SH-SY5Y (cell line): Measurements from ENCODE around the gene SMC3.

ENCODE experiments used
- GATA2 ChIP-seq: IDR thresholded peaks from 2 replicates; pipeline ENCODE4 v1.6.1; 2011; ENCODE audit warnings: mild to moderate bottlenecking, low read depth, low read length
- GATA3 ChIP-seq: IDR thresholded peaks from 2 replicates; pipeline ENCODE4 v1.6.1; 2011; ENCODE audit warnings: low read depth, mild to moderate bottlenecking, low read length, moderate library complexity

The SMC3 gene

DNA sequence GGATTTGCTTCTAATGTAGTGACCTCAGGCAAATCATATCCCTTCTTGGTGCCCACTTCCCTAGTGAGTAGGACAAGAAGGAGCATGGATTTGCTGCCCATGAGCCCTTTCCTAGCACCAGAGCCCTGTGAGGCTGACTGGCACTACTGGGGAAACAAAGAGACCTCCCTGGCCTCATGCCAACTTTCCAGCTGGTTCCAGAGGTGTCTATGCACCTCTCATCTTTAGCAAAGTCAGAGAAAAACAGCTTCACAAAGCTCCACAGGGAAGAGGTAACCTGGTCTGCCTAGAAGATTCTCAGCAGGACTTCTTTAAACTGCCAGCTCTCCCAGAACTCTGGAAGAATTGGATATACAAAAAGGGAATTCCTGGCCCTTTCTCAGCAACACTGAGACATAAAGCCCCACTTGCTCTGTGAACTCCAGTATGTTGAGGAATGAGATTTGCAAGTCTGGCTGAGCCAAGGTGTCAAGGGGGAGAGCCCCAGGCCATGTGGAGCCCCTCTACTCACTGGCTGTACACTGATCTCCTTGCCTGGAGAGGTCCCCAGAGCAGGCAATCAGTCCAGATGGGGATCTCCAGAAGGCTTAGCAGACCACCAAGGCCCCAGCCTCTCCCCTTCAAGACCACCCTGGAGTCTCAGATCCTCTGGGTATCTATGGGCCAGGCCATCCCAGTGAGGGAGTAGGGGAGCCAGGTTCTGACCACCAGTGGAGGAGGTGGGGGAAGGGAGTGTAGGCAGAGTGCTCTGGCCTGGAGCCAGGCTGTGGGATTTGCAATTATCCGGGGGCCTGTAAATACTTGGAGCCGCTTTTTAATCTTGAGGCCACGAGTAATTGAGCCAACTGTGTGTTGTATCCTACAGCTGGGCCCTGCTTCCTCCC, 52.3 kb downstream of the SMC3 start:
- no peak for TF ChIP-seq GATA3
- TF ChIP-seq GATA2 = no peak

DNA sequence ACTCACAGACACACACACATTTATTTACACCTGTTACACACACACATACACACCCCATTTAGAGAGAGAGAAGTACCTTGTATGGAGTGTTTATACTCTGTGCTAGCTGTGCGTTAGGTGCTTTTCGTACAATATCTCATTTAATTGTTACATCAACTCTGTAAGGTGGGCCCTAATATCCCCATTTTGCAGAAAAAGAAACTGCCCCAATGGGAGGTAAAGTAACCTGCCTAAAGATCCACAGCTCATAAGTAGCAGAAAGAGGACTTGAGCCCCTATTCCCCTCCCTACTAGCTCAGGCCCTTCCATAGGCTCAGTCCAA, 52.9 kb downstream of the SMC3 start:
- TF ChIP-seq GATA3 (no peak), GATA2 (no peak)

DNA sequence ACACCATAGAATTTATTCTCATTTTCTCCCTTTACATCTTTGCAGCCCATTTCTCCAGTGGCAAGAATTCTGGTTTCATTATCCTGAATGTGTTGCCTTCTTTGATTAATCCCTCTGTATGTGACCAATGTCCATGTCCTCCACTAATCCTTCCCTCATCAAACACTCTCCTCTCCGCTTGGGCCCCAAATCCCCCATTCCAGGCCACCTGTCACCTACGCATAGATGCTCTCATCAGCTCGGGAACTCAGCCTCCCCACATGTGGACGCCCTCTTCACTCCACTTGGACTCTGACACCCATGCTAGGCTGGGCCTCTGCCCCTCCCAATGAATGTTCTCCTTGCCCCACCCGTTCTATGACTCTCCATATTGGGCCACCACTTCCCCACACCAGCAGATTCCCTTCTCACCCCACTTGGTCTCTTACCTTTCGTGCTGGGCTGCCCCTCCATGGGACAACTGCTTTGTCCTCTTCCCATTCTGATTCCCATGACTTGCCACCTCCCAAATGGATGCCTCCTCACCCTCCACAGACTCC, 57.9 kb downstream of the SMC3 start:
- TF ChIP-seq GATA3 = no peak
- no peak for TF ChIP-seq GATA2

DNA sequence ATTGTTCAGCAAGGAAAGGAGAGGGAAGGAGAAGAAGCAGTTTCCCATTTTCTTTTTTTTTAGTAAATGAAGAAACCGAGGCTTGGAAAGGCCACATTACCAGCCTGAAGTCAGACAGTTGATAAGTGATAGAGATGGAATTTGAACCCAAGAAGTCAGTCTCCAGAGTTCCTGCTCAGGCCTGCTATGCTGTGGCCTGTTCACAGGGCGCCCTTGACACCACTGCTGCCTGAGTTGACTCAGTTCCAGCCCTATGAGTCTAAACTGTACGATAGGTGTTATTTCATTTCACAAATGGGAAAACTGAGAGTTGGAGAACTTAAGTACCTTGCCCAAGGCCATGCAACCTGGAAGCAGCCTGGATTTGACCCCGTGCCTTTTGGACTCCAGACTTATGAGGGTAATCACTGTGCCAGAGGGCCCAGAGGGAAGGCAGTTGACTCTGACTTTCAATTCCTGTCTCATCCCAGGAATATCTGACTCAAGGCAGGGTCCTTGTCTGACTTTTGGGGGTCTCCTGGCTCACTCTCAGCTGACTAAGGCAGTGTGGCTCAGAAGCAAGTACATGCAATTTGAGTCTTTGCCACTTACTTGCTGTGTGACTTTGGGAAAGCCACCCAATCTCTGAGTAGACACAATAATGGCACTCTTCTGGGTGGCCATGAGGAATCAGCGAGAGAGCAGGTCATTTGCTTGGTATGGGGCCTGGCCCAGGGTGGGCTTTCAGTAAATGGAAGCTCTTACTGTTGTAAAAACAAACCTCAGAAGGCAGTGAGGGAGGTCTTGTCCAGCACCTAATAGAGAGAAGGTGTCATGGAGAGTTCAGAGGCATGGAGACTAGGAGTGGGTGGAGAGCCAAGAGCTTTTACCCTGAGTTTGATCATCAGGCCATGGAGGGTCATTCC, 58.7 kb downstream of the SMC3 start:
- TF ChIP-seq GATA2 (no peak), GATA3 (no peak)

DNA sequence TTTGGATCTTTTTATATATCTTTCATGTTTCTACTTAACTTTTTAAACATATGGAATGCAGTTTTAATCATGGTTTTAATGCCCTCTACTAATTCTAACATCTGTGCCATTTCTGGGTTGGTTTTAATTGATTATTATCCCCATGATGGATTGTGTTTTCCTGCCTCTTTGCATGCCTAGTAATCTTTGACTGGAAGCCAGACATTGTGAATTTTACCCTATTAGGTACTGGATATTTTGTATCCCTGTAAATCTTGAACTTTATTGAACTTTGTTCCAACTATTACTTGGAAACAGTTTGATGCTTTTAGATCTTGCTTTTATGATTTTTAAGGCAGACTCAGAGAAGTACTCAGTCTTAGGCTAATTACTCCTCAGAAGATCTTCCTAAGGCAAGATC, 60.7 kb downstream of the SMC3 start:
- TF ChIP-seq GATA3 (no peak), GATA2 (no peak)

DNA sequence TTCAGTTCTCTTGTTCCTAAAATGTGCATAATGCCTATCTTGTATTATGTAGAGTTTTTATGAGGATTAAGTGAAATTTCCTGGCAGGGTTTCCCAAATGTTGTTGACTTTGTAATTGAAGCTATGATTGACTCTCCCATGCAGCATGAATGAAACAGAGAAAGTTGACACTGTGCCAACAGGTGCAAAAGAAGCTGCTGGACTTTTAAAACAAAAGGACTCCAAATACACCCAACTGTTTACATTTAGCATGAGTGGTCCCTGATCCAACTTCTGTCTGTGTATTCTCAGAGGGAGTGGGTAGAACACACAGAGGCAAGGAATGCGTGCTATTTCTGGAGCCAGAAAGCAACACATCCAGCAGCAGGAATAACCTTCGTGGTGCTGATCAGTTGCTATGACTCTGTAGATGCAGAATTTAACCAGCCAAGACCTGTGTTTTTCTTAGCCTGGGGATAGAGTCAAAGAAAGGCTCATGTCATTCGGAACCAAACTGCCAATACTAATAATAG, 62.2 kb downstream of the SMC3 start:
- TF ChIP-seq GATA2 = no peak
- no peak for TF ChIP-seq GATA3

DNA sequence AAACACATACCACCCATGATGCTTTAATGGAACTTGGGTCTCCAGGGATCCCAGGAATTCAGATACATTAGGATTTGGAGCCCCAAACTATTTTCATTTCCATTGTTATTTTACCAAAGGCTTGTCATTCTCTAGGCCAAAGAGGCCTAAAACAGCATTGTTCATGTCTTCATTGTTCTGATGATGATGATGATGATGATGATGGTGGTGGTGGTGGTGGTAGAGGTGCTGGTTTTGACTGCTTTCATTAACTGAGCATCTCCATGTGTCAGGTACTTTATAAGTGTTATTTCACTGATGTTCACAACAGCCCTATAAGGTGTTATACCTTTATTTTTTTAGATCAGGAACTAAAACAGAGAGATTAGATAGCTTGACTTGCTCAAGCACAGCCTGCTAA, 64.4 kb downstream of the SMC3 start:
- TF ChIP-seq GATA3 = no peak
- TF ChIP-seq GATA2 = no peak

DNA sequence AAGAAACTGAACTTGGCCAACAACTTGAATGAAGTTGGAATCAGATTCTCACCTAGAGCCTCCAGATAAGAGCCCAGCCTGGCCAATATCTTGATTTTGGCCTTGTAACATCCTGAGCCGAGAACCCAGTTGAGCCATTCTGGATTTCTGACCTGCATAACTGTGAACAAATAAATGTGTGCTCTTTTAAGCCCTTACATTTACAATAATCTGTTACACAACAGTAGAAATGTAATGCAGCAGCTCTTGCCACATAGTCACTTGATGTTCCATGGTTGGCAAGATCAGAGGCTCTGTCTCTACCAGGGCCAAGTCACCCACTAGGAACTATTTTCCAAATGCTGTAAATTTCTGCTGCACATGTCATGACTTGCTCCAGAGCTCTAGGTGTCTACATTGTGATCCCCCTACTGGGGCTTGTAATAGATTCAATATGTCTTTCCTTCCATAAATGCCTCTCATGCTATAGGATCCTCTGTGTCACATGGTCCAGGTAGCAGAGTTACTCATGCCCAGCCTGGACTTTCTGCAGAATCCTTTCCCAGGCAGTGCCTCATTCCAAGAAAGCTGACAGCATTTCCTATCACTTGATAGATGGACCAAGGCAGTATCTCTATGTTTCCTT, 65.2 kb downstream of the SMC3 start:
- TF ChIP-seq GATA3 = no peak
- no peak for TF ChIP-seq GATA2

DNA sequence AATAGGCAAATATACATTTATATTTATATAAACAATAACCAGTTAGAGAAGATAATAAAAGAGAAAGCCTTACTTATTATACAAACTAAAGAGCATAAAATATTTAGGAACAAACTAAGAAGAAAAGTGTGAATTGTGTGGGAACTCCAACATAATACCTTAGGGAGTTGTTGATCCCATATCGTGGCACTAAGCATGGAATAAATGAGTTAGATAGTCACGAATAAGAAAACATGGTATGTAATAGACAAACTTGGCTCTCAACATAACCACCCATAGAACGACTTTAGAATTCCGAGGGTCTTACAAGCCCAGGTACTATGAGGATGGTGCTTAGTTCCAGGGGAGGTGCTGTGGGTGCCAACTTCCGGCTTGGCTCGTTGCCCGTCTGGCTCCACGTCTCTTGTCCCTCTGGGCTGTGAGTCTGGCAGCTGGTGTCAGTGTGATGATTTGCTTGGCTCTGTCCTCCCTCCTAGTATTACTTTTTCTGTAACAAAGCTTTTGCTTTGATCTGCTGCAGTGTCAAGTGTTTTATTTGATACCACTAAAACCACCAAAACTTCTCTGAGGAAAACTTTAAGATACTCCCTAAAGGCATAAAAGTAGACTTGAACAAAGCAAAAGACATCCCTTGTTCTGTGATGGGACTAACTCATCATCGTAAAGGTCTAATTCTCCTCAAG, 67.2 kb downstream of the SMC3 start:
- TF ChIP-seq GATA2 = no peak
- TF ChIP-seq GATA3 = no peak

DNA sequence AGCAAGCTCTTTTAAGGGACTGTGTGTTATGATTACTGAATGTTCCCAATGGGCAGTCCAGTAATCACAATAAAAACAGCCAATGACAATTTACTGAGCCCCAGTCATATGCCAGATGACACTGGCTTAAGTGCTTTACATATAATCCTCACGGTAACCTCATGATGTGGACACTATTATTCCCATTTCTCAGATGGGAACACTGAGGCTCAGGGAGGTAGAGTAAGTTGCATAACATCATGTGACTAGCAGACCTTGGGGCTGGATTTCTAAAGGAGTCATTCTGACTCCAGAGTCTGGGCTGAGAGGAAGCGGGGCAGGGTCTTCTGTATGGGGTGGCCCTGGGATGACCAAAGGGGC, 69.1 kb downstream of the SMC3 start:
- TF ChIP-seq GATA2 (no peak), GATA3 (no peak)

DNA sequence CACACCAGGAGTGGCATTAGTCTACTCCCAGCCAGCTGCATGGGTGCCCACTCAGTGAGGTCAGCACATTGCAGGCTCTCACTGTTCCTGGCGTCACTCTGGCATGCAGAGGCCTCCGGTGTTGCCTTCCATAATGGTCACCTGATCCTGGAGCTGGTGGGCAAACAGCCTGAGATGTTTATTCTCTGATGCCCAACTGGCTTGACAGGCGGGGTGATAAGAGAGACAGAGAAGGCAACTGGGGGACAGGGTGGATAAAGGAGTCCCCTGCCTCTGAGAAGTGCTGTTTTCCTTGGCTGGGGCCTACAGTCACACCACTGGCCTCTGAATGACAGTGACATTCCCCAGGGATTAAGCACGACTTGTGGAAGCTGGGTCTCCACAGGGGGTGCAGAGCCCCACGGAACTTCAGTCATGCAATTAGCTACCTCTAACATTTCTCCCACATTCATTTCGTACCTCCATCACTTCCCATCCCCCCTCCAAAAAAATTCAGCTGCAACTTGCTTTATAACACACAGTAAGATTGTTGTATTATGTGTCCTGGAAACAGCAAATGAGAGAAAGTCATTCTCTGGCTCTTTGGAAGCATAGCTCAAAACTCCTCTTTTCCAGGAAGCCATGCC, 69.5 kb downstream of the SMC3 start:
- TF ChIP-seq GATA3 (no peak), GATA2 (peak; percentile 57; the same call in 1 of the 2 replicates)

DNA sequence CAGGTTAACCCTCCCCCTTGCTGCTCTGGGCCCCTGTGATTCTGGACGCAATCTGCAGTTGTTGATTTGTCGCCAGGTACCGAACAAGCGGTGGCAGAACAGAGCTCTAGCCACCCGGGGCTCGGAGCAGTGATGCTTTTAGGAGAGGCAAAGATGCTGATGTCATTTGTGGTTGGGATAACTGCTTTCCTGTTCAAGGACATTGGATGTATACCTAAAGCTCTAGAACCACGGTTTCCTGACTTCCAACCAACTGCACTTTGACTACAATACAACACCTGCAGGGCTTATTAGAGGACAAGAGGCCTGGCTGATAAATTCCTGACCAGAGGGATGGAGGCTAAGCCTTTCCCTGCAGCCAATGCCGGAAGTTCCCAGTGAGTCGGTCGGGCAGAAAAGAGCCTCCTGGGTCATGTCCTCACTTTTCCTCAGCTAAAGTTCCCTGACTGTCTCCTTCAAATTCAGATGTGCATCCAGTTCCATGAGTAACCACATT, 70.1 kb downstream of the SMC3 start:
- TF ChIP-seq GATA2 (no peak), GATA3 (no peak)

DNA sequence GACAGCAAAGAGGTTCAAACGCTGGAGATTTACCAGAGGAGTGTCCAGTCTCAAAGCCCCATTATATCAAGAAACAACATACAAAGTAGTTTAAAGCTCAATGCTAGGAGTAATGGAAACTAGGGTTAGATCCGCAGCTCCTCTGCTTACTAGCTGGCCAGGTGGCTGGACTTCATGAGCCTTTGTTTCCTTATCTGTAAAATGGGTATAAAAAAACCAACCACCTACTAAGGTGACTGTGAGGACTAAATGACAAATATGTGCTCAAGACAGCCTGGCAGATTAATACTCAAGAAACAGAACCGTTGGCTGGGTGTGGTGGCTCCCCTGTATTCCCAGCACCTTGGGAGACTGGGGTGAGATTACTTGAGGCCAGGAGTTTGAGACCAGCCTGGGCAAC, 70.8 kb downstream of the SMC3 start:
- TF ChIP-seq GATA2 = no peak
- TF ChIP-seq GATA3 = no peak

DNA sequence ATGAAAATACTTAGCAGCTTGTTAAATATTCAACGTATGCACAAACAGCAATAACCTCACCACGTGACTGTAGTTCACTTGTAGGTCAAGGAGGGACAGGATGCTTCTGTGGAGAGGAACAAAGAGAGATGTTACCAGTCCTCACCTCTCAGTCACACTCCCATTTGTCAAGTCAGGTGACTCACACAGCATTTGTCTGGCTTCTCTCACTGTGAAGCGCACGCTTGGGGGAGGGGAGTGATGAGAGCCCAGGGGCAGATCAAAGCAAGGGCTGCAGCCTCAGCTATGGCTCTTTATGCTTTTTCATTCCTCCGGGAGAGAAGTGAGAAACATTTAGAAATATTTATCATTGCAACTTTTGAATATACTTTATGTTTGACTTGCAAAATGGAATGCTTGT, 73.8 kb downstream of the SMC3 start:
- TF ChIP-seq GATA2 = no peak
- no peak for TF ChIP-seq GATA3
